Glutamatergic neuron (in vitro differentiated cells): ENCODE results near the gene ASCC3. TPM values are rescaled to one million over a fixed set of nuclear protein-coding genes. Genes with fewer than 3 reads are reported as not detected.

Source experiments
- DNase-seq: peaks from one replicate; pipeline ENCODE4 v3.0.0; 2022
- H3K27ac Mint-ChIP-seq: one replicate; pipeline ENCODE4 v1.8.0; 2020; ENCODE audit warnings: mild to moderate bottlenecking, mixed read lengths, inconsistent platforms; ENCODE audit not compliant: unreplicated experiment
- H3K27me3 Mint-ChIP-seq: one replicate; pipeline ENCODE4 v1.8.0; 2020; ENCODE audit warnings: mild to moderate bottlenecking, moderate library complexity, mixed read lengths, inconsistent platforms; ENCODE audit not compliant: unreplicated experiment
- H3K36me3 Mint-ChIP-seq: one replicate; pipeline ENCODE4 v1.8.0; 2020; ENCODE audit warnings: mild to moderate bottlenecking, mixed read lengths, inconsistent platforms; ENCODE audit not compliant: unreplicated experiment
- H3K4me1 Mint-ChIP-seq: one replicate; pipeline ENCODE4 v1.8.0; 2020; ENCODE audit warnings: mild to moderate bottlenecking, low read depth, mixed read lengths, inconsistent platforms; ENCODE audit not compliant: unreplicated experiment
- H3K4me3 Mint-ChIP-seq: one replicate; pipeline ENCODE4 v1.8.0; 2020; ENCODE audit warnings: mild to moderate bottlenecking, mixed read lengths, inconsistent platforms; ENCODE audit not compliant: unreplicated experiment
- H3K9me3 Mint-ChIP-seq: one replicate; pipeline ENCODE4 v1.8.0; 2020; ENCODE audit warnings: mild to moderate bottlenecking, moderate library complexity, mixed read lengths, inconsistent platforms; ENCODE audit not compliant: unreplicated experiment
- CTCF ChIP-seq: fragments of 200-600 bp; sonication (generic); IDR thresholded peaks from one replicate; pipeline ENCODE4 v1.5.0; 2021; ENCODE audit not compliant: partially characterized antibody, unreplicated experiment
- total RNA-seq: library from RNA; stranded (reverse); fragmentation: NEBNext Ultra II Directional; extraction: Animal tissue kit (Norgen Biotek cat#: 25700); gene quantifications from one replicate; pipeline ENCODE4 v1.2.1, GENCODE V29; 2021; ENCODE audit not compliant: unreplicated experiment

Gene ASCC3
- total RNA-seq, 1 donor from 2014 or later, result 49.6 TPM

- no peak for TF ChIP-seq CTCF
- H3K36me3 Mint-ChIP-seq, result no peaks in the 10 kb centered on the region
- peaks cover 3% of the 10 kb centered on the region for H3K4me1 Mint-ChIP-seq
- DNase-seq, result no peak
- no peaks in the 10 kb centered on the region for H3K27me3 Mint-ChIP-seq
- no peaks in the 10 kb centered on the region for H3K9me3 Mint-ChIP-seq
- no peak overlapping the region for H3K27ac Mint-ChIP-seq
- no peak overlapping the region for H3K4me3 Mint-ChIP-seq
These were observed 80.1 kb downstream of the ASCC3 start for GRCh38 chr6:100801036-100801435.

GRCh38 chr6:100796049-100796823 is 84.9 kb downstream of the ASCC3 start:
- no peak for DNase-seq
- Mint-ChIP-seq H3K27ac (no peak overlapping the region), H3K9me3 (peaks cover 1% of the 10 kb centered on the region), H3K4me3 (no peak overlapping the region), H3K27me3 (no peaks in the 10 kb centered on the region), H3K36me3 (no peaks in the 10 kb centered on the region), H3K4me1 (peaks cover 6% of the 10 kb centered on the region)
- no peak for TF ChIP-seq CTCF

GRCh38 chr6:100790084-100790483 is 91.0 kb downstream of the ASCC3 start:
- H3K27ac Mint-ChIP-seq, result no peak overlapping the region
- H3K4me1 Mint-ChIP-seq, result peaks cover 6% of the 10 kb centered on the region
- TF ChIP-seq CTCF, result no peak
- no peak overlapping the region for H3K4me3 Mint-ChIP-seq
- no peak for DNase-seq
- H3K27me3 Mint-ChIP-seq, result no peaks in the 10 kb centered on the region
- H3K36me3 Mint-ChIP-seq, result no peaks in the 10 kb centered on the region
- H3K9me3 Mint-ChIP-seq, result peaks cover 1% of the 10 kb centered on the region

GRCh38 chr6:100785982-100786381 is 95.1 kb downstream of the ASCC3 start:
- no peak overlapping the region for H3K27ac Mint-ChIP-seq

More at GRCh38 chr6:100785982-100786381, 95.1 kb downstream of the ASCC3 start:
- Mint-ChIP-seq H3K36me3 (no peaks in the 10 kb centered on the region), H3K27me3 (no peaks in the 10 kb centered on the region), H3K9me3 (no peaks in the 10 kb centered on the region), H3K4me1 (peaks cover 1% of the 10 kb centered on the region), H3K4me3 (no peak overlapping the region)
- DNase-seq, result no peak
- no peak for TF ChIP-seq CTCF
